ENCODE data around the gene KCTD18. TPM values are rescaled to one million over a fixed set of nuclear protein-coding genes. Genes with fewer than 3 reads are reported as not detected.

Gene KCTD18
- total and polyA plus RNA-seq, 4 donors = 4.4 to 7.9 (median 6.5) TPM

- 91% methylated on average over 1 of the region's 1 CpG for WGBS
- H3K4me3 ChIP-seq (ENCODE audit: low read depth in 1 of 3, low read length in 3 of 3) = no peak overlapping the region
- TF ChIP-seq GABPA (IDR thresholded peaks at IDR 0.05 in 1 of 2, conservative IDR thresholded peaks at IDR 0.05 in 1 of 2) = no peak
- TF ChIP-seq HNF4G (IDR thresholded peaks at IDR 0.05) = no peak
- no peak for TF ChIP-seq RXRA (IDR thresholded peaks at IDR 0.05)
- TF ChIP-seq NR2F2 (IDR thresholded peaks at IDR 0.05) = no peak
- TF ChIP-seq TAF1 (conservative IDR thresholded peaks at IDR 0.05) = no peak
- no peaks in the 10 kb centered on the region for H3K27me3 ChIP-seq (ENCODE audit: control insufficient read depth in 4 of 4, insufficient read depth in 4 of 4, low read length in 3 of 4)
- no peak overlapping the region for H3K27ac ChIP-seq (ENCODE audit: low read depth in 1 of 2, low read length in 2 of 2)
- H3K9ac ChIP-seq (ENCODE audit: low read depth in 1 of 2, low read length in 2 of 2) = no peak overlapping the region
- peaks cover 2 to 38% (median 16%) of the 10 kb centered on the region in 4 donors for H3K36me3 ChIP-seq (ENCODE audit: control insufficient read depth in 4 of 4, insufficient read depth in 3 of 4, low read depth in 1 of 4, low read length in 3 of 4)
- peaks cover 0 to 4% (median 0%) of the 10 kb centered on the region in 4 donors for H3K4me1 ChIP-seq (ENCODE audit: control insufficient read depth in 4 of 4, insufficient read depth in 4 of 4, low read length in 3 of 4)
- no peaks in the 10 kb centered on the region for H3K9me3 ChIP-seq (ENCODE audit: control insufficient read depth in 4 of 4, low read length in 3 of 4)
- DNase-seq (ENCODE audit: low spot score) = no peak
Observed at GRCh38 chr2:200445284-200445683, 64.6 kb downstream of the KCTD18 start.

- TF ChIP-seq FOXA1 (IDR thresholded peaks at IDR 0.05) (no peak), YY1 (IDR thresholded peaks at IDR 0.05) (no peak), JUND (IDR thresholded peaks at IDR 0.05) (no peak), EGR1 (IDR thresholded peaks at IDR 0.05; ENCODE audit: low read depth in 2 of 2) (no peak), ATF3 (IDR thresholded peaks at IDR 0.05) (no peak), TAF1 (conservative IDR thresholded peaks at IDR 0.05) (no peak), GABPA (IDR thresholded peaks at IDR 0.05 in 1 of 2, conservative IDR thresholded peaks at IDR 0.05 in 1 of 2) (no peak), ZBTB33 (IDR thresholded peaks at IDR 0.05) (no peak), RXRA (IDR thresholded peaks at IDR 0.05) (no peak), HNF4A (conservative IDR thresholded peaks at IDR 0.05) (no peak), SP1 (IDR thresholded peaks at IDR 0.05) (no peak), CTCF (IDR thresholded peaks at IDR 0.05; ENCODE audit: low read depth, low read length, missing input control) (no peak), HNF4G (IDR thresholded peaks at IDR 0.05) (no peak), FOXA2 (IDR thresholded peaks at IDR 0.05) (no peak), NR2F2 (IDR thresholded peaks at IDR 0.05) (no peak), MAX (IDR thresholded peaks at IDR 0.05) (no peak), RAD21 (IDR thresholded peaks at IDR 0.05) (no peak)
- H3K36me3 ChIP-seq (ENCODE audit: control insufficient read depth in 4 of 4, insufficient read depth in 3 of 4, low read depth in 1 of 4, low read length in 3 of 4) = peaks cover 3 to 40% (median 15%) of the 10 kb centered on the region in 4 donors
- H3K4me1 ChIP-seq (ENCODE audit: control insufficient read depth in 4 of 4, insufficient read depth in 4 of 4, low read length in 3 of 4) = peaks cover 0 to 4% (median 0%) of the 10 kb centered on the region in 4 donors
- H3K4me3 ChIP-seq (ENCODE audit: low read depth in 1 of 3, low read length in 3 of 3) = no peak overlapping the region
- H3K9me3 ChIP-seq (ENCODE audit: control insufficient read depth in 4 of 4, low read length in 3 of 4) = no peaks in the 10 kb centered on the region
- H3K27ac ChIP-seq (ENCODE audit: low read depth in 1 of 2, low read length in 2 of 2) = no peak overlapping the region
- DNase-seq (ENCODE audit: low spot score) = no peak
- 76% methylated on average over 3 of the region's 3 CpGs for WGBS
- H3K9ac ChIP-seq (ENCODE audit: low read depth in 1 of 2, low read length in 2 of 2) = no peak overlapping the region
- H3K27me3 ChIP-seq (ENCODE audit: control insufficient read depth in 4 of 4, insufficient read depth in 4 of 4, low read length in 3 of 4) = no peaks in the 10 kb centered on the region
Observed at GRCh38 chr2:200444530-200444929, 65.3 kb downstream of the KCTD18 start.
